GM21526 (cell line): ENCODE data around the gene GTPBP2.
A peak's percentile ranks its signal among the peaks of the same experiment; 100 is the strongest.

Experiments used
- ATAC-seq: cut with Tn5 transposase; IDR thresholded peaks from one replicate; pipeline ENCODE4 v1.9.1; 2021; ENCODE audit warnings: moderate library complexity; ENCODE audit not compliant: unreplicated experiment, low FRiP score

GTPBP2 gene

DNA sequence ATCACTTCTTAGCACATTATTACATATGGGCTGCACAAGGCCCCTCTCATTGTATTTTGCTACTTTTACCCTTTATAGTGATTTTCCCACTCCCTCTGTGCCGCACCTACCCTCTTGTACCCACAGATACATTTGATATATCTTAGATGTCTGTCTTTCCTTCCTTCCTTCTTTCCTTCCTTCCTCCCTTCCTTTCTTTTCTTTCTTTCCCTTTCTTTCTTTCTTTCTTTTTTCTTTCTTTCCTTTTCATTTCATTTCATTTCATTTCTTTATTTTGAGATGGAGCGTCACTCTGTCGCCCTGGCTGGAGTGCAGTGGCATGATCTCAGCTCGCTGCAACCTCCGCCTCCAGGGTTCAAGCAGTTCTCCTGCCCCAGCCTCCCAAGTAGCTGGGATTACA, 40.9 kb downstream of the GTPBP2 start:
- no peak for ATAC-seq

DNA sequence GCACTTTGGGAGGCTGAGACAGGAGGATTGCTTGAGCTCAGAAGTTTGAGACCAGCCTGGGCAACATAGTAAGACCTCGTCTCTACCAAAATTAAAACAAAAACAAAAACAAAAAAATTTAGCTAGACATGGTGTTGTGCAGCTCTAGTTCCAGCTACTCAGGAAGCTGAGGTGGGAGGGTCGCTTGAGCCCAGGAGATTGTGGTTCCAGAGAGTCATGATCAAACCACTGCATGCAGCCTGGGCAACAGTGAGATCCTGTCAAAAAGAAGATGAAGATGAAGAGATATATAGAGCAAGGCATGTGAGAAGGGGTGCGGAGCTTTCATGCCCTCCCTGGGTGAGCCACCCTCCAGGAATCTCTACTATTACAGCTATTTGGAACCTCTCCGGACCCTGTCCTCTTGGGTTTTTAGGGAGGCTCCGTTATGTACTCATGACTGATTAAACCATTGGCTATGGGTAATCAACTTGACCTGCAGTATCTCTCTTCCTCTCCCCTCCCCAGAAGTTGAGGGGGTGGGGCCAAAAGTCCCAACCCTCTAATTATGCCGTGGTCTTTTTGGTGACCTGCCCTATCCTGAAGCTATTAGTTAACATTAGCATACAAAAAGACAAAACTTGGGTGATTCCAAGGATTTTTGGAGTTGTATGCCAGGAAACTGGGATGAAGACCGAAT, 44.0 kb downstream of the GTPBP2 start:
- ATAC-seq = no peak

DNA sequence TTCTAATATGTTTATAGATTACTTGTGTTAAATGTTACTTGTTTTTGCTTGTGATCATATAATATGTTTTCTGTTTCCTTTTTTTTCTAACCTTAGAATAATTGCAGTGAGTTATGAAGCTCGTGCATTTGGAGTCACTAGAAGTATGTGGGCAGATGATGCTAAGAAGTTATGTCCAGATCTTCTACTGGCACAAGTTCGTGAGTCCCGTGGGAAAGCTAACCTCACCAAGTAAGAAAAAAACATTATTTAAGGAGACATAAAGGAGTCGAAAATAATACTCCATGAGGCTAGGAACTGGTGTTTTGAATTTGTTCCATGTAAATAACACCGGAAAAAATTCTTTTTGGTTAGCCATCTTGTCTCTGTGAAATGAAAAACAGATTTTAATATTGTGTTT, 46.2 kb downstream of the GTPBP2 start:
- no peak for ATAC-seq

DNA sequence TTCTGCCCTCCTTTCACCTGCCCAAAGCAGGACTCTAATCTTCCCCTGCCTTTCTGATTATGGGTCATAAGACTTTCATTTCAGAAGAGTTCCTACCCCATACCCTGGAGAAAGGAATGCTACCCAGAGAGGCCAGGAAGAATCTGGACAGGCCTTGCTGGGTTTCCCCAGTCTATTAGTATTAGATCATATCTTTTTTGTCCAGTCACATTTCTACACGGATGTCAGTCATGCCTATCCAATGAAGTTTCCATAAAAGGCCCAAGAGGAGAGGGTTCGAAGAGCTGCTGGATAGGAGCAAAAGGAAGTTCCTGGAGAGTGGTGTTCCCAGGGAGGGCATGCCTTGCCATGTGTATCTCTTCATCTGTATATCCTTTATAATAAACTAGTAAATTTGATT, 49.9 kb downstream of the GTPBP2 start:
- ATAC-seq = no peak

DNA sequence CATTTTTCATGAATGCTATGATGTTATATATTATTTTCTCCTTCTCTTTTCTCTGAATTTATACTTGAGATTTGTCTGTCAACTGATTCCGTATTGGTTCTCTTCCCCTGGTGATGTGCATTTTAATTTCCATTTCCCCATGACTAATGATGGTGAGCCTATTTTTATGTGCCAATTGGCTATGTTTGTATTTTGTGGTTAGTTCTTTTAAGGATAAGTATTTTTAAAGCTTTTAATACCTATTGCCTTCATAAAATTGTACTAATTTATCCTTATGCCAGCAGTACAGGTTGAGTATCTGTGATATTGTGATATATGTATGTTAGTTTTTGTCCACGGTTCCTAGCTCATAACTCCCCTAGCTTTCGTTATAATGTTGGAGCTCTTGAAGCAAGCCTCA, 50.3 kb downstream of the GTPBP2 start:
- ATAC-seq = no peak

DNA sequence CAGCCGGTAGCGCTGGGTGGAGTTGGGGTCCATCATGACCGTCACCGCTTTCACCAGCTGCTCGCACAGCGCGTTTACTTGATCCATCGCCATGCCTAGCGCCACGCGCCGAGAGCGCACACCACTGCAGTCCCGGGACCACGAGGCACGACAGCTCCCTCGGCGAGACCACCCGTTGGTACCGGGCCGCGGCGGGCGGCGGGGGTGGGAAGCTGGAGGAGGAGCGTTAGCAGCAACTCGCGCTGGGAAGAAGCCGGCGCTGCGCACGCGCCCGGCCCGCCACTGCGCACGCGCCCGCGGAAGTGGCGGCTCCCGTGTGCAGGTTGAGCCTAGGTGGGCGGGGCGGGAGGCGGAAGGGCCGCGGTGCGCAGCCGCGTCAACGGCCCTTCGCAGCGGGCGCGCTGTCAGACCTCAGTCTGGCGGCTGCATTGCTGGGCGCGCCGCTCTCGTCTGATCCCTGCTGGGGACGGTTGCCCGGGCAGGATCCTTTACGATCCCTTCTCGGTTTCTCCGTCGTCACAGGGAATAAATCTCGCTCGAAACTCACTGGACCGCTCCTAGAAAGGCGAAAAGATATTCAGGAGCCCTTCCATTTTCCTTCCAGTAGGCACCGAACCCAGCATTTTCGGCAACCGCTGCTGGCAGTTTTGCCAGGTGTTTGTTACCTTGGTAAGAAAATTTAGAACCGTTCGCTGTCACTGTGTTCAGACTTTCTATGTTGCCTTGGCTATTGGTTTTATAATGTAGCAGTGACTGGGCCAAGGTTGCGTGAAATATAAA, 53.1 kb downstream of the GTPBP2 start, which contains the start of the genes POLH and XPO5:
Gene POLH (plus strand): TSS at position 414 of the 780 bp plus-strand sequence. CDS start 6,135 bp downstream, outside the sequence.
Gene XPO5 (minus strand): TSS at position 267 of the 780 bp plus-strand sequence. CDS start 174 bp downstream, at position 93.
- peak; percentile 77 for ATAC-seq

DNA sequence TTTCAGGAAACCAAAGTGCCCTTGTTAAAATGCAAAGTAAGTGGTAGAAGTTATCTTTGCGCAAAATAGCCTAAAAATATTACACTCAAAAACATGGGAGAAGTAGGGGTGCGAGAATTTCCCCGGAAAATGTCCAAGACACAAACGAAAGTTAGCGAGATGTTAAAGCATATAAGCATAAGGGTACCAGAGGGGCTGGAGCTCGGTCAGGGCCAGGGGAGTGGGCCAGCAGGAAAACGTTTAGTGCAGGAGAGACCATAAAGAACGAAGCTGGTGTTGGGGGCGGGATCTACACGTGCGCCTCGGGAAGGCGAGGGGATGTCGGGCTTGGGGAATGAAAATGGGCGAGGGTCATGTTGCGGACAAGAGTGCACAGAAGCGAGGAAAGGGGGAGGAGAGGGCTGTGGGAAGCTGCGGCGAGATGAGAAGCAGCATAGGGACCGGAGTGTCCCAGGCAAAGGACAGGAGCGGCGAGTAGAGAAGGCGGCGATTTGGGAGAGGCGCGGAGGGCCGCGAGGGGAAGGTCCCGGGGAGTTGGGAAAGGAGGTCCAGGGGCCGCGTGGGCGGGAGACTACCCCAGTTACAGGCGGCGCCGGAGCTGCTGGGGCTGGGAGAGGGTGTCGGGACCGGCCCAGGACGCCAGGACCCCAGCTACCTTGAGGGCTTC, 53.8 kb downstream of the GTPBP2 start:
- ATAC-seq = peak; percentile 13

DNA sequence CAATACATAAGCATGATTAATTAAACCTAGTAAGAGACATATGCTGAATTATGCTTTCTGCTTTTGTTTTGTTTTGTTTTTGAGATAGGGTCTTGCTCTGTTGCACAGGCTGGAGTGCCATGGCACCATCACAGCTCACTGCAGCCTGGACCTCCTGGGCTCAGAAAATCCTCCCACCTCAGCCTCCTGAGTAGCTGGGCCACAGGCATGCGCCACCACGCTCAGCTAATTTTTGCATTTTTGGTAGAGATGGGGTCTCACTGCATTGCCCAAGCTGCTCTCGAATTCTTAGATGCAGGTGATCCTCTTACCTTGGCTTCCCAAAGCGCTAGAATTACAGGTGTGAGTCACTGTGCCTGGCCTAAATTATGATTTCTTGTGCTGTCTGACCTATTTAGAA, 57.0 kb downstream of the GTPBP2 start:
- ATAC-seq = no peak

DNA sequence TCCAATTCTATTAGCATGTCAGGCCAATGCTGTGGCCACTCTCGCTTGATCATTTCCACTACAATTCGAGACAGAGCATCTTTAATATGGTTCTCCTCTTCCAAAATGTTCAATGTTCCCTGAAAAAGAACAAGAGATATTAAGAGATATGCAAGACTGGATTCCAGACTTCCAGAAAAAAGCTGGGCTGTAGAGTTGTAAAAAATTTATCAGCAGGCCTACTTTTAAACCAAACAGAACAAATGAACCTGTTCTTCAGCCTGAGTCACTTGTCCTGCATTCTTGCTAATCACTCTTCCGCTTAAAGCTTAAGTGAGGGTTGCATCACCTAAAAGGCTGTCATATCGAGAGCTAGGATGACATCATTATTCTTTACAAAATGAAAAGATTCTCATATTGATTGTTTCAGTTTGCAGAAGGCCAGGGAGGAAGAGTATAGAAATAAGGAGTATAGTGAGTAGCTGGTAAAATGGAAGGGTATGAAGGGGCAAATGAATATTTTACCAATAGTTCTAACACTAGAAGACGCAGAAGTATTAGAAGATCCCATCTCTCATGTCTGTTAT, 58.1 kb downstream of the GTPBP2 start:
- ATAC-seq = no peak
